ENCODE measurements around the gene ELF2. TPM values are rescaled to one million over a fixed set of nuclear protein-coding genes. Genes with fewer than 3 reads are reported as not detected.
"Not testable (repeated sequence)": the region's sequence is repeated elsewhere in the genome, so short reads cannot be mapped to it uniquely, and the experiment has no call there.

ELF2 gene
- total RNA-seq, 1 experiment from 2014 or later = 20.6 TPM

DNA sequence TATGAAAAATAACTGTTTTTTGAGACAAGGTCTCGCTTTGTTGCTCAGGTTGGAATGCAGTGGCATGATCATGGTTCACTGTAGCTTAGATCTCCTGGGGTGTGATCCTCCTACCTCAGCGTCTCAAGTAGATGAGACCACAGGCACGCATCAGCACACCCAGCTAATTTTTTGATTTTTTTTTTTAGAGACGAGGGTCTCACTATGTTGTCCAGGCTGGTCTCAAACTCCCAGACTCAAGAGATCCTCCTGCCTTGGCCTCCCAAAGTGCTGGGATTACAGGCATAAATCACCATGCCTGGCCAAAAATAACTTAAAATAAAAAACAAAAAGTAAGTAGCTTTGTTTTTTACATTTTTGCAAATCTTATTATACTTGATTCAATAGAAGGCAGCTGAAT is 98.1 kb downstream of the ELF2 start:
- DNase-seq (ENCODE audit: low spot score) = no peak

- no peak for DNase-seq (ENCODE audit: low spot score)
Measured at GRCh38 chr4:139077567-139078355, 99.3 kb downstream of the ELF2 start.

GRCh38 chr4:139076016-139076744 is 100.8 kb downstream of the ELF2 start:
- no peak for DNase-seq (ENCODE audit: low spot score)

GRCh38 chr4:139060591-139060990 is 116.4 kb downstream of the ELF2 start:
- DNase-seq (ENCODE audit: low spot score) = no peak

- not testable (repeated sequence) for DNase-seq (ENCODE audit: low spot score)
Measured at GRCh38 chr4:139059026-139059425, 118.0 kb downstream of the ELF2 start.

- DNase-seq (ENCODE audit: low spot score) = no peak
Measured at GRCh38 chr4:139054791-139055505, 122.1 kb downstream of the ELF2 start.

DNA sequence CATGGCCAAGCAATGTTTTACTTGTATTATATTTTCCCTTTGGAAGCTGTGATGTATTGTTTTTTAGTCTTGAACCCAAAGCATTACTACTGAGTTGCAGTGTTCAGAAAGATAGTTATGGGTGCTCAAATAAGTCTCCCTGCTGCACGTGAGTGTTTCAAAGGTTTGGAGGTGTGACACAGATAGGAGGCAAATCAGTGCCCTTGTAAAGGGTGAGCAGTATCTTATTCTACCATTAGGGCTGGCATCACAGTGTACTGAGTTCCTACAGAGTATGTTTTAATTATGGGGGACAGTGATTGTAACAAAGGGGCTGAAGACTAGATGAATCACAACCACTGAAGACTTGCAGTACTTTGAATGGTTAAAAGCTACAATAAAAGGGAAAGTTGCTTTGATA is 123.1 kb downstream of the ELF2 start:
- DNase-seq (ENCODE audit: low spot score) = no peak

- DNase-seq (ENCODE audit: low spot score) = no peak
Measured at GRCh38 chr4:139050446-139050845, 126.6 kb downstream of the ELF2 start.

DNA sequence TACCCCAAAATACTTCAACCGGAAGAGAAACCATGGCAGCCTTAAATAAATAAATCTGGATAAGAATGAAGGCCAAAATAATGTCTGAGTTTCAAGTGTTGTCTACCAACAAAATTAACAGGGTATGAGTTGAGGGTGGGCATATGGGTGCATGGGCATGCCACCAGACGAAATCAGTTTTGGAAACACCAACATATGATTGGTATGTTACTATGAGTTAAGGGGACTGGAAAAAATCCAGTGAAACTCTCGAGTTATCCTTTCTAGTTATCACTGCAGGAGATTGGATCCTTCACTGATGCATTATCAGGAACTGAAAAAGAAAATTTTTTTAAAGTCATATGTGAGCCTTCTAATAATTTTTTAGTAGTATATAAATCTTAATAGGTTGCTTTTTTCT is 129.0 kb downstream of the ELF2 start:
- DNase-seq (ENCODE audit: low spot score) = no peak

- no peak for DNase-seq (ENCODE audit: low spot score)
Measured at GRCh38 chr4:139044291-139044690, 132.7 kb downstream of the ELF2 start.

GRCh38 chr4:139042981-139043460 is 134.0 kb downstream of the ELF2 start:
- no peak for DNase-seq (ENCODE audit: low spot score)

DNA sequence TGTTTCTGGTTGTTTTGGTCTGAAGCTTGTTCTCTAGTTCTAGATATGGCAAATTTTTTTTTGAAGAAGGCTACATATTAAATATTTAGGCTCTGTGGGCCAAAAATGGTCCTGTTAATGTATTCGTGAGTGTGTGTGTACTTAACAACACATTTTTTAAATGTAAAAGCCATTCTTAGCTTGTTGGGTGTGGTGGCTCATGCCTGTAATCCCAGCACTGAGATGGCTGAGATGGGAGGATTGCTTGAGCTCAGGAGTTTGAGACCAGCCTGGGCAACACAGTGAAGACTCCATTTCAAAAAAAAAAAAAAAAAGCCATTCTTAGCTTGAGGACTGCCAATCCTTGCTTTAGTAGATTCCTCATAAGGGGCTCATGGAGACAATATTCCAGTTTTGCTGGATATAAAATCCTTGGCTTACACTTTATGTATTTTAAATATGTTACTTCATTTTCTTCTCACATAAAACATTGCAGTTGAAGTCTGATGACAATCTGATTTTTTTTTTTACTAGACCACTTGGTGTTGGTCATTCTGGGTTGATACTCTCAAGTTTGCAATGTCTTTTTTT is 138.1 kb downstream of the ELF2 start:
- no peak for DNase-seq (ENCODE audit: low spot score)

GRCh38 chr4:139036885-139037284 is 140.1 kb downstream of the ELF2 start:
- no peak for DNase-seq (ENCODE audit: low spot score)

DNA sequence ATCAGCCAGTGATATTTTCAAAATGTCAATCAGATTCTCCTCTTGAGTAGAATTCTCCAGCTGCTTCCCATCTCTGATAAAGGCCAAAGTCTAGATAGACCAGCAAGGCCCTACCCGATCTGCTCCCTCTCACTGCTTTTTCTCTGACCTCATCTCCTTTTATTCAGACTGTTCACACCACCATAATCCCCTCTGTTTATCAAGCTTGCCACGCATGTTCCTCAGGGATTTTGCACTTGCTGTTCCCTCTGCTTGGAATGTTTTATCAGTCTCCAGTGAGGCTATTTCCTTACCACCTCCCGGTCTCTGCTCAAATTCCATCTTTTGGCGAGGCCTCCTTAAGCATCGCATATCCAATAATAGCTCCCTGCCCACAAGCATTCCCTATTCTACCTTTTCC is 141.4 kb downstream of the ELF2 start:
- no peak for DNase-seq (ENCODE audit: low spot score)

DNA sequence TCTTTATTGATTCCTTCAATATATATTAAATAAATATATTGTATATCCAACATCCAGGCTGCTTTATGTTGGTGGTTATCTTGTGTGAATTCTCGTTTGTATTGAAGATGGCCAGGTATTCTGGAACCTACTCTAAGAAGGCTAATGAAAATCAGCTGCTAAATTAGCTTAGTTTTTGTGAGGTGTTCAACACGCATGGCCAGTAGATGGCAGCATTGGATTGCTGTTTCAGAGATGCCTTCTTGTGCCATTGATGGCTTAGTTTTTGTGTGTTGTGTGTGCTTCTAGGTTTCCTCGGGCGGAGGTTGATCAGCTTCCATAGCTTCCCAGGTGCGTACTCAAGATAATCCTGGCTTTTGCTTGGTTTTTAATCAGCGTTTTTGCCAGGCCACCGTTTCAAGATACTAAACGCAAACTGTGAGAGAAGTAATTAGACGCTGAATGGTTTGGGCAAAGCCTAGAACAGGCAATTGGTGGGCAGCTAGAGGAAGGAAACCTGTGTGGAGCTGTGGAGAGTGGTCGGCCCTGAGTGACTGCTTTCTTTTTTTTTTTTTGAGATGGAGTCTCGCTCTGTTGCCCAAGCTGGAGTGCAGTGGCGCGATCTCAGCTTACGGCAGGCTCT is 146.3 kb downstream of the ELF2 start:
- DNase-seq (ENCODE audit: low spot score) = peak; percentile 89

GRCh38 chr4:139029866-139030363 is 147.1 kb downstream of the ELF2 start:
- not testable (repeated sequence) for DNase-seq (ENCODE audit: low spot score)

GRCh38 chr4:139028191-139028661 is 148.8 kb downstream of the ELF2 start:
- DNase-seq (ENCODE audit: low spot score) = no peak

GRCh38 chr4:139027776-139028175 is 149.2 kb downstream of the ELF2 start:
- DNase-seq (ENCODE audit: low spot score) = no peak

DNA sequence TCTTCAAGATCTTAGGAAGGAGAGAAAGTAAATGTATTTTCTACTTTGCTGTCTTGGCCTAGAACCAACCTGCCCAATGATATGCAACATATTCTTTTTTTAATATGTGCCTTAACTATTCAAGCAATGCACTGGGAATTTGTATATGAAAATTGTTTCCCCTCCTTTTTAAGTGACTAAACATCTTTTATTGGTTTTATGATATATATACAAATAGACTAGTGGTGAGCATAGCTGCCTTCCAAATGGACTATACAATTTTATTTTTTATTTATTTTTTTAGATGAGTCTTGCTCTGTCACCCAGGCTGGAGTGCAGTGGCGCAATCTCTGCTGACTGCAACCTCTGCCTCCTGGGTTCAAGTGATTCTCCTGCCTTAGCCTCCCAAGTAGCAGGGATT is 151.2 kb downstream of the ELF2 start:
- DNase-seq (ENCODE audit: low spot score) = no peak

- no peak for DNase-seq (ENCODE audit: low spot score)
Measured at GRCh38 chr4:139024686-139025085, 152.3 kb downstream of the ELF2 start.

- no peak for DNase-seq (ENCODE audit: low spot score)
Measured at GRCh38 chr4:139022835-139023234, 154.2 kb downstream of the ELF2 start.

Data from HT-29 (cell line).